Measurements from ENCODE around the gene ADSL. TPM values are rescaled to one million over a fixed set of nuclear protein-coding genes. Genes with fewer than 3 reads are reported as not detected.

Gene ADSL
- total RNA-seq, 4 donors from 2014 or later: 49.0 to 69.4 (median 60.1) TPM

DNA sequence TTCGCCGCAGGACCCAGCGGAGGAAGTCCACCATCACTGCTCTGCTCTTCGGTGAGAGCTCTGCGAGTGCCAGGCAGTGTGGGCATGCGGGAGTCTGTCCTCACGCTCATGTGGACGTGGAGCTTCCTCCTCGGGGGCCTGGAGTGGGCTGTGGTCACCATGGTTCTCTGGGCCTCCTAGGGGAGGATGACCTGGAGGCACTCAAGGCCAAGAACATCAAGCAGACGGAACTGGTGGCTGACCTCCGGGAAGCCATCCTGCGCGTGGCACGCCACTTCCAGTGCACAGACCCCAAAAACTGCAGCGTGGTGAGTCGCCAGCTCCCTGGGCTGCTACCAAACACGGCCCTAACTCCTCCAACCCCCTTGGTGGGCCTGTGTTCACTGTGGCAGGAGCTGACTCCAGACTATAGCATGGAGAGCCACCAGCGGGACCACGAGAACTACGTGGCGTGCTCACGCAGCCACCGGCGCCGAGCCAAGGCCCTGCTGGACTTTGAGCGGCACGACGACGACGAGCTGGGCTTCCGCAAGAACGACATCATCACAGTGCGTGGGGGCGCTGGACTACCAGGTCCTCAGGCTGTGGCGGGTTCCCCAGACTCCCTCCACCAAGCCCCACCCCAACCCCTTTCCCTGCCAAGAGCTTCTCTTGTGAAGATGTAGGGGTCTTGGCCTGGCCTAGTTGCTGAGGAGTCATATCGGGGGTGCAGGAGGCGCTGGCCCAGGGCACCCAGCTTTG is 60.9 kb downstream of the ADSL start:
- Histone ChIP-seq H3K36me3 (peaks cover 64 to 73% of the 10 kb centered on the region in 2 donors), H3K4me3 (replicated peaks in 1 of 3) (no peak overlapping the region), H3K27ac (no peak overlapping the region), H3K27me3 (no peaks in the 10 kb centered on the region), H3K9me3 (no peaks in the 10 kb centered on the region), H3K4me1 (no peaks in the 10 kb centered on the region)
- no peak for TF ChIP-seq POLR2A (IDR thresholded peaks at IDR 0.05)
- TF ChIP-seq, protein P1, sequence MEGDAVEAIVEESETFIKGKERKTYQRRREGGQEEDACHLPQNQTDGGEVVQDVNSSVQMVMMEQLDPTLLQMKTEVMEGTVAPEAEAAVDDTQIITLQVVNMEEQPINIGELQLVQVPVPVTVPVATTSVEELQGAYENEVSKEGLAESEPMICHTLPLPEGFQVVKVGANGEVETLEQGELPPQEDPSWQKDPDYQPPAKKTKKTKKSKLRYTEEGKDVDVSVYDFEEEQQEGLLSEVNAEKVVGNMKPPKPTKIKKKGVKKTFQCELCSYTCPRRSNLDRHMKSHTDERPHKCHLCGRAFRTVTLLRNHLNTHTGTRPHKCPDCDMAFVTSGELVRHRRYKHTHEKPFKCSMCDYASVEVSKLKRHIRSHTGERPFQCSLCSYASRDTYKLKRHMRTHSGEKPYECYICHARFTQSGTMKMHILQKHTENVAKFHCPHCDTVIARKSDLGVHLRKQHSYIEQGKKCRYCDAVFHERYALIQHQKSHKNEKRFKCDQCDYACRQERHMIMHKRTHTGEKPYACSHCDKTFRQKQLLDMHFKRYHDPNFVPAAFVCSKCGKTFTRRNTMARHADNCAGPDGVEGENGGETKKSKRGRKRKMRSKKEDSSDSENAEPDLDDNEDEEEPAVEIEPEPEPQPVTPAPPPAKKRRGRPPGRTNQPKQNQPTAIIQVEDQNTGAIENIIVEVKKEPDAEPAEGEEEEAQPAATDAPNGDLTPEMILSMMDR (IDR thresholded peaks at IDR 0.05): no peak
- no peak for DNase-seq
- WGBS, 2 donors: 98 to 99% methylated on average over 16 to 18 of the region's 37 CpGs
- intact Hi-C loops (cut with DNase I): no loop called here

DNA sequence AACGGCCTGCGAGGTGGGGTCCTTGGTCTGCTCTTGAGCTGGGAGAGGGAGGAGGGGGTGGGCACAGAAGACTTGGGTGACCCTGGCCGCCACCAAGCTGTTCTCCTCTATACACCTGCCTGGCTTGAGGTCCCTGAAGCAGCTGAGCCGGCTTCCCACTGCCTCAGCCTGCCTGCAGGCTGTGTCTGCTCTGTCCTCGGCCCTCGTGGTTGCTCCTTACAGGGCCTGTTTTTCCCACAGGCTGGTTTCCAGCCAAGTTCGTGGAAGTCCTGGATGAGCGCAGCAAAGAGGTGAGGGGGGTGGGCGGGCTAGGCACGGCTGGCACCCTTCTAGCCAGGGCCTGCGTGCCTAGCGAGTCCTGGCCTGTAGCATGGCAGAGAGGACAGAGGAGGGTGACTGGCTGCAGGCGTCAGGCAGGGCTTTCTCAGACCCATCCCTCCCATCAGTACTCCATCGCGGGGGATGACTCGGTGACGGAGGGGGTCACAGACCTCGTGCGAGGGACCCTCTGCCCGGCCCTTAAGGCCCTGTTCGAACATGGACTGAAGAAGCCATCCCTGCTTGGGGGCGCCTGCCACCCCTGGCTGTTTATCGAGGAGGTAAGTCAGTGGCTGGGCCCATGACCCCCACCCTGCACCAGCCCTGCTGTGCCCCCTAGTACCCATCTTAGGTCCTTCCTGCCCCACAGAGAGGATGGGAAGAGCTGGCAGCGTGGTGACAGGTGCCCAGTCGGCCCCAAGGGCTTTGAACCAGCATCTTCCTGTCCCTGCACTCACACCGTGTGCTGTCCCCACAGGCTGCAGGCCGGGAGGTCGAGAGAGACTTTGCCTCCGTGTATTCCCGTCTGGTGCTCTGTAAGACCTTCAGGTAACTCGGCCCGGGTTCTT is 61.8 kb downstream of the ADSL start:
- H3K4me3 ChIP-seq (replicated peaks in 1 of 3): no peak overlapping the region
- H3K4me1 ChIP-seq: no peaks in the 10 kb centered on the region
- peaks cover 60 to 69% of the 10 kb centered on the region in 2 donors for H3K36me3 ChIP-seq
- intact Hi-C loops (cut with DNase I): no loop called here
- no peak for DNase-seq
- 88 to 94% methylated on average over 21 to 27 of the region's 32 CpGs for WGBS, 2 donors
- no peaks in the 10 kb centered on the region for H3K9me3 ChIP-seq
- no peaks in the 10 kb centered on the region for H3K27me3 ChIP-seq
- TF ChIP-seq, protein P1 (IDR thresholded peaks at IDR 0.05): no peak
- TF ChIP-seq POLR2A (IDR thresholded peaks at IDR 0.05): no peak
- no peak overlapping the region for H3K27ac ChIP-seq

DNA sequence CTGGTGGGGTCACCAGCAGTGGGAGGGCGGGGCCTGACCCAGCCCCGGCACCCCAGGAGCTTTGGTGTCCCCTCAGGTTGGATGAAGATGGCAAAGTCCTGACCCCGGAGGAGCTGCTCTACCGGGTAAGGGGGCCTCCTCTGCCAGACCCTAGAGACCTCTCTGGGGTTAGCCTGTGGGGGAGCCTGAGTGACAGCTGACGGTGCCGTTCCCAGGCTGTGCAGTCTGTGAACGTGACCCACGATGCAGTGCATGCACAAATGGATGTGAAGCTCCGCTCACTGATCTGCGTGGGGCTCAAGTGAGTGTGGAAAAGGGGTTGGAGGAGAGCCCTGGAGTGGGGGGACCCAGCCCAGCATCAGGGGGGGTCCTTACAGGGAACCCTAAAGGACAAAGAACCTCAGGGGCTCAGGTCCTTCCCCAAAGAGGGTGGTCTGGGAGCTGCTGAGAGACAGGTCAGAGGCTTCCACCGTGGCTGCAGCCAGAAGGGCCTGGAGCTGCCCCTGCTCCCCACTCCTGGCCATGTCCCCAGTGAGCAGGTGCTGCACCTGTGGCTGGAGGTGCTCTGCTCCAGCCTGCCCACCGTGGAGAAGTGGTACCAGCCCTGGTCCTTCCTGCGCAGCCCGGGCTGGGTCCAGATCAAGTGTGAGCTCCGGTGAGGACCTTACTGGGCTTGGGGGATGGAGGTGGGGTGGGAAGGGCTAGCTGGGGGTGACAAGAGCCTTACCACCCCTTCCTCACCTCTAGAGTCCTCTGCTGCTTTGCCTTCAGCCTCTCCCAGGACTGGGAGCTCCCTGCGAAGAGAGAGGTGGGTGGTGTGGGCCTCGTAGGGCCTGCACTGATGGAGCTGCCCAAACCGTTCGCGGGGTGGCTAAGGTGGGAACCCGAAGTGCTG is 62.7 kb downstream of the ADSL start:
- WGBS, 2 donors: 91 to 92% methylated on average over 10 to 13 of the region's 21 CpGs
- no peaks in the 10 kb centered on the region for H3K9me3 ChIP-seq
- peaks cover 60 to 69% of the 10 kb centered on the region in 2 donors for H3K36me3 ChIP-seq
- no peak for DNase-seq
- peaks cover 0 to 4% of the 10 kb centered on the region in 2 donors for H3K4me1 ChIP-seq
- intact Hi-C loops (cut with DNase I): no loop called here
- TF ChIP-seq, protein P1 (IDR thresholded peaks at IDR 0.05): no peak
- TF ChIP-seq POLR2A (IDR thresholded peaks at IDR 0.05): no peak
- H3K4me3 ChIP-seq (replicated peaks in 1 of 3): no peak overlapping the region
- no peak overlapping the region for H3K27ac ChIP-seq
- no peaks in the 10 kb centered on the region for H3K27me3 ChIP-seq

DNA sequence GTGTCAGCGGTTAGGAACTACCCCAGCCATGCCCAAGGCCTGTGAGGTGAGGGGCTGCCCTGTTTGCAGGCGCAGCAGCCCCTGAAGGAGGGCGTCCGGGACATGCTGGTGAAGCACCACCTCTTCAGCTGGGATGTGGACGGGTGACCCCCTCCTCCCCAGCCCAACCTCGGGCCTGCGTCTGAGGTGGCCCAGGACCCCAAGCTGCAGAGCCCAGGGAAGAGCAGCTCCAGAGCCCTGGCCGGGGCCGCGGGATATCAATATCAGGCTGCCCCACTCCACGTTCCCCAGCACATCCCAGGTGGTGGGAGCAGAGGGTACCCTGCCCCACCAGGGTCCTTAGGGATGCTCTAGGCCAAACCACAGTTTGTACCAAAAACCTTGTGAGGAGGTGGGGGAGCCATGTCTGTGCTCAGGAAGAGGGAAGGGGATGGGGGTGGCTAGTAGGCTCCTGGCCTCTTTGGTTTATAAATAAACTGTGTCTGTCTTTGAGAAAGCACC is 63.4 kb downstream of the ADSL start:
- intact Hi-C loops (cut with DNase I): no loop called here
- DNase-seq: no peak
- H3K4me1 ChIP-seq: peaks cover 0 to 10% of the 10 kb centered on the region in 2 donors
- 96 to 100% methylated on average over 1 to 6 of the region's 11 CpGs for WGBS, 2 donors
- peaks cover 54 to 66% of the 10 kb centered on the region in 2 donors for H3K36me3 ChIP-seq
- TF ChIP-seq, protein P1 (IDR thresholded peaks at IDR 0.05): no peak
- no peak for TF ChIP-seq POLR2A (IDR thresholded peaks at IDR 0.05)
- H3K27ac ChIP-seq: no peak overlapping the region
- H3K27me3 ChIP-seq: no peaks in the 10 kb centered on the region
- no peaks in the 10 kb centered on the region for H3K9me3 ChIP-seq
- H3K4me3 ChIP-seq (replicated peaks in 1 of 3): no peak overlapping the region
